SK-N-SH treated with all-trans-retinoic acid at 6 μM for 48 hours (cell line): ENCODE results near the gene SHC3.

ENCODE experiments used
- ATAC-seq: fragments of 200-7000 bp; cut with Tn5 transposase; 3 replicates; pipeline ENCODE4 v1.9.1; 2020; ENCODE audit warnings: mild to moderate bottlenecking, moderate library complexity
- ARNTL ChIP-seq: fragments of 450-650 bp; formaldehyde crosslinking; IDR thresholded peaks from 2 replicates; pipeline ENCODE4 v1.5.0; 2020; ENCODE audit warnings: low read depth, mild to moderate bottlenecking, moderate library complexity, borderline replicate concordance
- BACH2 ChIP-seq: fragments of 250-450 bp; sonication (Bioruptor Pico); IDR thresholded peaks from 2 replicates; pipeline ENCODE4 v1.9.0; 2021; ENCODE audit warnings: mild to moderate bottlenecking, borderline replicate concordance
- CSDC2 ChIP-seq: fragments of 250-450 bp; sonication (Bioruptor Pico); IDR thresholded peaks from 2 replicates; pipeline ENCODE4 v1.5.0; 2020; ENCODE audit warnings: mild to moderate bottlenecking, moderate library complexity
- CSRNP3 ChIP-seq: fragments of 250-450 bp; sonication (Bioruptor Pico); IDR thresholded peaks from 2 replicates; pipeline ENCODE4 v1.5.1; 2021; ENCODE audit warnings: mild to moderate bottlenecking, moderate library complexity
- ESRRG ChIP-seq: fragments of 250-450 bp; sonication (Bioruptor Pico); IDR thresholded peaks from 2 replicates; pipeline ENCODE4 v1.6.1; 2021; ENCODE audit warnings: mild to moderate bottlenecking
- GLIS3 ChIP-seq: fragments of 250-450 bp; sonication (Bioruptor Pico); IDR thresholded peaks from 2 replicates; pipeline ENCODE4 v1.5.0; 2020; ENCODE audit warnings: mild to moderate bottlenecking, moderate library complexity
- ISL1 ChIP-seq: fragments of 250-450 bp; sonication (Bioruptor Pico); IDR thresholded peaks from 2 replicates; pipeline ENCODE4 v2.1.2; 2022; ENCODE audit warnings: mild to moderate bottlenecking, moderate library complexity
- OSR1 ChIP-seq: fragments of 250-450 bp; sonication (Bioruptor Pico); IDR thresholded peaks from 2 replicates; pipeline ENCODE4 v1.8.0; 2022; ENCODE audit warnings: moderate library complexity, mild to moderate bottlenecking, inconsistent platforms
- PATZ1 ChIP-seq: fragments of 250-450 bp; sonication (Bioruptor Pico); IDR thresholded peaks from 2 replicates; pipeline ENCODE4 v1.8.0; 2020; ENCODE audit warnings: mild to moderate bottlenecking, moderate library complexity, borderline replicate concordance
- POU6F1 ChIP-seq: fragments of 250-450 bp; sonication (Bioruptor Pico); IDR thresholded peaks from 2 replicates; pipeline ENCODE4 v1.8.0; 2021; ENCODE audit warnings: low read depth, mild to moderate bottlenecking, moderate library complexity, borderline replicate concordance
- PPARA ChIP-seq: fragments of 250-450 bp; sonication (Bioruptor Pico); IDR thresholded peaks from 2 replicates; pipeline ENCODE4 v1.5.0; 2020; ENCODE audit warnings: mild to moderate bottlenecking, borderline replicate concordance
- RARB ChIP-seq: fragments of 250-450 bp; sonication (Bioruptor Pico); IDR thresholded peaks from 2 replicates; pipeline ENCODE4 v1.8.0; 2021; ENCODE audit warnings: mild to moderate bottlenecking, moderate library complexity
- SNAI2 ChIP-seq: fragments of 250-450 bp; sonication (Bioruptor Pico); IDR thresholded peaks from 2 replicates; pipeline ENCODE4 v1.5.0; 2020; ENCODE audit warnings: mild to moderate bottlenecking, moderate library complexity
- TCF4 ChIP-seq: fragments of 250-450 bp; sonication (Bioruptor Pico); IDR thresholded peaks from 2 replicates; pipeline ENCODE4 v1.8.0; 2021; ENCODE audit warnings: mild to moderate bottlenecking, moderate library complexity, borderline replicate concordance
- TOX ChIP-seq: fragments of 250-450 bp; sonication (Bioruptor Pico); IDR thresholded peaks from 2 replicates; pipeline ENCODE4 v1.8.0; 2021; ENCODE audit warnings: mild to moderate bottlenecking, moderate library complexity, borderline replicate concordance
- ZC3H10 ChIP-seq: fragments of 250-450 bp; sonication (Bioruptor Pico); IDR thresholded peaks from 2 replicates; pipeline ENCODE4 v1.5.1; 2021; ENCODE audit warnings: mild to moderate bottlenecking, moderate library complexity
- ZFP3 ChIP-seq: fragments of 250-450 bp; sonication (Bioruptor Pico); IDR thresholded peaks from 2 replicates; pipeline ENCODE4 v1.5.0; 2020; ENCODE audit warnings: mild to moderate bottlenecking, moderate library complexity
- ZFP30 ChIP-seq: fragments of 450-650 bp; formaldehyde crosslinking; IDR thresholded peaks from 2 replicates; pipeline ENCODE4 v1.5.0; 2022; ENCODE audit warnings: mild to moderate bottlenecking, moderate library complexity
- ZNF565 ChIP-seq: fragments of 450-650 bp; formaldehyde crosslinking; conservative IDR thresholded peaks from 2 replicates; pipeline ENCODE4 v1.5.0; 2020; ENCODE audit warnings: low read depth, mild to moderate bottlenecking, moderate library complexity
- ZNF70 ChIP-seq: fragments of 450-650 bp; formaldehyde crosslinking; IDR thresholded peaks from 2 replicates; pipeline ENCODE4 v1.5.0; 2020; ENCODE audit warnings: mild to moderate bottlenecking, moderate library complexity
- ZNF8 ChIP-seq: fragments of 450-650 bp; formaldehyde crosslinking; IDR thresholded peaks from 2 replicates; pipeline ENCODE4 v1.5.0; 2020; ENCODE audit warnings: mild to moderate bottlenecking, moderate library complexity

The SHC3 gene

GRCh38 chr9:88973281-88974045, 205.2 kb downstream of the SHC3 start:
- no peak for ATAC-seq
- TF ChIP-seq PPARA (CRISPR knock-in tag) (no peak), GLIS3 (CRISPR knock-in tag) (no peak), TCF4 (CRISPR knock-in tag) (no peak), BACH2 (CRISPR knock-in tag) (no peak), ZNF70 (CRISPR knock-in tag) (no peak), ZC3H10 (CRISPR knock-in tag) (no peak), PATZ1 (CRISPR knock-in tag) (no peak)

GRCh38 chr9:88972401-88972800, 206.2 kb downstream of the SHC3 start:
- ATAC-seq: no peak

GRCh38 chr9:88971131-88971960, 207.3 kb downstream of the SHC3 start:
- no peak for ATAC-seq
- no peak for TF ChIP-seq GLIS3 (CRISPR knock-in tag)
- TF ChIP-seq ARNTL (CRISPR knock-in tag): no peak
- no peak for TF ChIP-seq PATZ1 (CRISPR knock-in tag)
- TF ChIP-seq ZNF565 (CRISPR knock-in tag): no peak
- no peak for TF ChIP-seq TOX (CRISPR knock-in tag)
- TF ChIP-seq POU6F1 (CRISPR knock-in tag): no peak
- no peak for TF ChIP-seq ZFP3 (CRISPR knock-in tag)
- no peak for TF ChIP-seq CSDC2 (CRISPR knock-in tag)
- TF ChIP-seq PPARA (CRISPR knock-in tag): no peak

More at GRCh38 chr9:88972401-88972800, 206.2 kb downstream of the SHC3 start:
- TF ChIP-seq PATZ1 (CRISPR knock-in tag): no peak
- no peak for TF ChIP-seq CSDC2 (CRISPR knock-in tag)
- no peak for TF ChIP-seq ISL1 (CRISPR knock-in tag)
- TF ChIP-seq RARB (CRISPR knock-in tag): no peak
- TF ChIP-seq SNAI2: no peak
- no peak for TF ChIP-seq ESRRG
- no peak for TF ChIP-seq ZNF8 (CRISPR knock-in tag)
- no peak for TF ChIP-seq CSRNP3 (CRISPR knock-in tag)
- TF ChIP-seq POU6F1 (CRISPR knock-in tag): no peak
- no peak for TF ChIP-seq TCF4 (CRISPR knock-in tag)
- TF ChIP-seq GLIS3 (CRISPR knock-in tag): no peak
- no peak for TF ChIP-seq ZFP3 (CRISPR knock-in tag)
- no peak for TF ChIP-seq OSR1 (CRISPR knock-in tag)
- no peak for TF ChIP-seq ZFP30 (CRISPR knock-in tag)
